Measurements from ENCODE around the gene SIGLEC7.

GRCh38 chr19:51159656-51160055 lies 17.6 kb downstream of the SIGLEC7 start:
- TF ChIP-seq CTCF (IDR thresholded peaks at IDR 0.05; ENCODE audit: low read length) = no peak
- TF ChIP-seq EZH2 (IDR thresholded peaks at IDR 0.05; ENCODE audit: borderline replicate concordance, low read length) = no peak

All from OCI-LY1 (cell line).